Fibroblast of upper back skin (primary cell): Measurements from ENCODE around the gene PRKCE.
A peak's percentile ranks its signal among the peaks of the same experiment; 100 is the strongest.

Experiments used
- DNase-seq: peaks from one replicate; pipeline ENCODE4 v3.0.0-alpha.2; 2013

PRKCE gene

GRCh38 chr2:46008091-46008870 is 356.8 kb downstream of the PRKCE start:
- DNase-seq, result peak; percentile 62

DNA sequence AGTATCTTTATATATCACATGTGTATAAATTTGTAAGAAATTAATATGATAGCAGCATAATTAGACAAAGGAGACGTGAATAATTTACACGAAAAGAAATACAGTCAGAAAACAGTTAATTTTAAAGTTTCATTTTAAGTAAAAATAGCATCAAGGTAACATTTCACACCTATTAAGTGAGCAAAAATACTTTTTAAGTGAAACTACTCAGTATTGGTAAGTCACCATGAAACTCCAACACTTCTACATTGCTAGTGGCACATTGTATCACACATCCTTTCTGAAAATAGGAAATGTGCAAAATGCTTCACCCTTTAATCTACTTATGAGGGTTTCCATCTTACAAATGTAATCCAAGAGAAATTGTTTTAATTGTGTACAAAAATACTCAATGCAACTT is 357.8 kb downstream of the PRKCE start:
- DNase-seq, result no peak

DNA sequence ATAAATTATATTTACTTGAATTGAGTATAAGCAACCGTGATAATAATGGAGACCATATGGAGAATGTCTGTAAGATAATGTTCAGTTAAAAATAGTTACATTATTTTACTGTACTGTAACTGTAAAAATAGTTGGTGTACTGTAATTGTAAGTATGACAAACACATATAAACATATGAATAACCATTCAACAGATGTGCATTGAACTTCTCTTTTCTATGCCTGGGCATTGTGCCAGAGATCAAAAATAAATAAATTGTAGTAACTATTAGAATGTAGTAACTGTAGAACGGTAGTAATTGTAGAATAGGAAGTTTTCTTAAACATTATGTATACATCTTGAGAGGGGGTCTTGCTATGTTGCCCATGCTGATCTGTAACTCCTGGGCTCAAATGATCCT is 358.3 kb downstream of the PRKCE start:
- DNase-seq, result no peak

DNA sequence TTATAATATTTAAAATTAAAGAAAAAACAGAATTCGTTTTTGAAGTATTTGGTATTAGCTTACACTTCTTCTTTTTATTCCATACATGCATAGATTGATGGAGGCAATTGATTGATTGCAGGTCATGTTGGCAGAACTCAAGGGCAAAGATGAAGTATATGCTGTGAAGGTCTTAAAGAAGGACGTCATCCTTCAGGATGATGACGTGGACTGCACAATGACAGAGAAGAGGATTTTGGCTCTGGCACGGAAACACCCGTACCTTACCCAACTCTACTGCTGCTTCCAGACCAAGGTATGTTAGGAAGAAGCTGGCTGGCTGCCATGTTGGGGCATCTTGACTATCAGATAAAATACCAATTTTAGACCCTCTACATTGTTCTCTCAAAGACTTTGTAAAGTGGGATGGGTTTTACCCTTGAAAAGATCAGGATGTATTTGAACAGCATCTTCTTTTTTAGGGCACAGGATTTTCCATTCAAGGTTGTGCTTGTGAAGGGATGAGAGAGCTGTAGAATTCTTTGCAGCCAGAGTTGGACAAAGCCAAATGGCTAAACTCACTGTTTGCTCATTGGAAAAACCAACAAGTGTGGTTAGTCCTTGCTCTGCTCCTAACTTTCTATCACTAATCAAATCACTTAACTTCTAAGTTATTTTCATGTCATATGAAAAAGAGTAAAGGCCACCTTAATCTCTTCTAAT is 358.9 kb downstream of the PRKCE start:
- DNase-seq, result no peak

DNA sequence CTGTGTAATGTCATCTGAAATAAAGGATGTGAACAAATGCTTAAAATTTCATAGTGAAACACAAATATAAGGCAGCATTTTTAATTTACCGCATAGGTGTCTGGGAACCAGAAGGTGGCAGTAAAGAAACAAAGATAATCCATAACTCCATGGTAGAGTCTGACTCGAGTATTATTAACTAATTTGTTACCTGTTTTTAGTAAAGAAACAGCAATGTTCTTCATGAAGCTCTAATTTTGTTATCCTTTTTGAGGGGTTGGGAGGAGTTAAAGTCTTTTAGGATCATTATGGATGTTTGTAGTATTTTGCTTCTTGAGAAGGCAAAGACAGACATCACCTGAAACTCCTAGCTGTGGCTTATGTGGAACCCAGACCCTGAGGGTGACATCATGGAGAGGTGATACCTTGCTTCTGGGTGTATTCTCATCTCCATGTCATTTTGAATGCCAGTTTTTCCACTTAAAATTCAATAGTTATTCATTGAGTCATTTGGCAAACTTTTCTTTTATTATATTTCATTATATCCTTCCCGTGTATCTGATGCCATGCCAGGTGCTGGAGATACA is 359.5 kb downstream of the PRKCE start:
- peak; percentile 52 for DNase-seq

- no peak for DNase-seq
These were observed 361.3 kb downstream of the PRKCE start for GRCh38 chr2:46012618-46013240.

DNA sequence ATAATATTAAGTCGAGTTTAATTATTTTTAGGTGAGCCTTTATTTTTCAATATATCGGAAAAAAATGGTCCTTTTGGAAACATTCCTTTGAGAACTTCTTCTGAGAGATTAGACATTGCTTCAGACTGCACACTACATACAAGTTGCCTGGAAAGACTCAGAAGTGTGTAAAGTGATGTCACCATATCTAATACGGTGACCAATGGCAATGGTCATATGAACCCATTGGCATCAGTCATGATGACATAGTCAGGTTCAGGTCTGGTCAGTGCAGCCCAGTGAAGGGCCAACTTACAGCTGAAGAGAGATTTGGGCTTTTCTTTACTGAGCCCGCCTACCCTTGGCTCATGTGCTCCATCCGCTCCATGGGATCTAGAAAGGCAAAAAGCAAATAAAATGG is 362.3 kb downstream of the PRKCE start:
- DNase-seq, result no peak

DNA sequence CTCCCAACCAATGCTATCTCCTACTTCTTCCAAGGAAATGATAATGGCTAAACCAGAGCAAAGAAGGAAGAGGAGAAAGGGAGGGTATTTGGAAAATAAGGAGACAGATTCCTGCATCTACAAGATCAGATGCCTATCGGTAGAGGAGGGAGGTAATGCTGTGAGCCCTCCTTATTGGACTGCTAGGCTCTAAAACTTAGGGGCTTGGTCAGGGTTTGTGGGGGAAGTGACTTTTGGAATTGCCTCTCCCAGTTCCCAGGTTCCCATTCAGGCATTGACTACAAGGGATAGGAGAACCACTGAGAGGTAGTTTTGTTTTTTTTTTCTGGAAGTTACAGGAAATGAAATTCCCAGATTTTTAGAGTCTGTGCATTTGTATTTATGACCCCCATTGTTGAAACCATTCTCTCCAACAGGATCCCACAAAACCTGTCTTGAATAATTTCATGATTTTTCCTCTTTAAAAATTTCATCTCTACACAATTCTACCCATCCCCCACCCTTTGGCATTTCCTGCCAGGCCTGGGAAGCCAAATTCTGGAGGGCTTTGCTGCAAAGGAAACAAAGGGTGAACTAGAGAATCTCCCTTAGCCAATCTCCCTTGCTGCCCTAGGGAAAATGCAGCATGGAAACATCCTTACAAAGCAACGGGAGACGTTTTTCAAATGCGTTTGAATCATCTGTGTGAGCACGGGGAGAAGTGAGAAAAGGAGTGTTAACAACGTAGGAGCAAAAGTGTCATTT is 363.6 kb downstream of the PRKCE start:
- DNase-seq, result peak; percentile 72

GRCh38 chr2:46015671-46016070 is 364.2 kb downstream of the PRKCE start:
- DNase-seq, result no peak

DNA sequence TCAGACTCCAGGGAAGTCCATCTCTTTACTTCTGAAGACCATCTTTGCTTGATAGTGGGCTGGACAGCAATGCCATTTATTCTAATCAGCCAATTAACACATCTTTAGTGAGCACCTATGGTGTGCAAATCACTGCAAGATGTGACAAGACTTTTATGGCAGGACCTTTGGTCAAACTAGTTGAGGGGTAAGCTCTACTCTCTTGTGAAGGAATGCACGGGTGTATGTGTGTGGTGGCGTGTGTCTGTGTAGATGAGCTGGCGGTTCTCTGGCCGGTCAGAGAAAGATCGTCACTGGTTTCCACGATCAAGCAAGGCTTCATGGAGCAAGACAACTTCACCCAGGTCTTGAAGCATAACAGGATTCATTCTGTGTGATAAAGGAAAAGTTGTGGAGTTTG is 364.6 kb downstream of the PRKCE start:
- DNase-seq, result no peak

- no peak for DNase-seq
These were observed 367.5 kb downstream of the PRKCE start for GRCh38 chr2:46018773-46019591.

DNA sequence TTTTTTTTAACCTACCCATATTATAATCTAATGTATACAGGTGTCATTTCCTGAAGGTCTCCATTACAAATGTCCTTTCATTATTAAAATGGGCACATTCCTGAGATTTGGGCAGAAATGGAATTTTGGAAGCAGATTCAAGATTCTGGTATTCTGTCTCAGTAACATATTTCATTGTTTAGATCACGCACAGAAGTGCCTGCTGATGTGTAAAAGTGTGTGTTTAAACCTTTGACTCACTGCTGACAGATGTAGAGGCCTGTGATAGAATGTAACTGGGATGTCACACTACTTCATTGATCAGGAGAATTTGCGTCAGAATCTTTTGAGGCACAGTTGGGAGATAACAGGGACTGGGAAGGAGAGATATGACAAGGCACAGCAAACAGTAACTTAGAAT is 368.9 kb downstream of the PRKCE start:
- DNase-seq, result peak; percentile 40

GRCh38 chr2:46023165-46023854 is 371.8 kb downstream of the PRKCE start:
- no peak for DNase-seq

- no peak for DNase-seq
These were observed 372.8 kb downstream of the PRKCE start for GRCh38 chr2:46024146-46024779.

DNA sequence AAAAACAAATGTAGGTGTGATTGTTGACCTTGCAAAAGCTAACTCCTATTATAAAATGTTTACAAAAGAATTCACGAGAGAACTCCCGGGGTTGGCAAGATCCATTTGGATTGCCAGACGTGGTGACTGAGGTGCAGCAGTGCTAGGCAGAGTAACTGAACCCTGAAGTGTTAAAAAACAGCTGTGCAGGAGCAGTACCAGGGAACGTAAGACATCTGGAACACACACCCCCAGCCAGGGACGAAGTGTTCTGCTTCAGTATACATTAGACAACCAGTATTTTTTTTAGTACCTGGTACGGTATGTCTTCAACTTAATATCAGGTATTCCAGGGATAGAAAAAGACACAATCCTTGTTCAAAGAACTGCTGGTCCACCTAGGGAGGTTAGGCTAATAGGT is 373.6 kb downstream of the PRKCE start:
- no peak for DNase-seq

GRCh38 chr2:46025676-46026075 is 374.2 kb downstream of the PRKCE start:
- DNase-seq, result no peak

DNA sequence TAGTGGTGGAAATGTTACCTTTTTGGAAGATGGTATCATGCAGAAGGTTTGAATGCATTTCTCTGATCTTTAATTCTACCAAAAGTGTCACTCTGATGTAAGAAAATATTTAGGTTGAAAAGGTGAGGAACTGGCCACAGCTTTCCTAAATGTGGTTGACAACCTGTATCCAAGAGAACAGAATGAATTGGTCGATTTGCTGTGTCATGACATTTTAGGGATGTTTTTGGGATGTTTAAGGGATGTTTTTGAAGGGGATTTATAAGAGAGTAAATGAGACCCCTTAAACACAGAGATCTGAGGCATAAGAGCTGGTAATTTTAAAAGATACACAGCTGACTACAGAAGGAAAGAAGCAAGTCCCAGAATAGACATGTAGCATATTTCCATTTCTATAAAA is 375.0 kb downstream of the PRKCE start:
- no peak for DNase-seq

DNA sequence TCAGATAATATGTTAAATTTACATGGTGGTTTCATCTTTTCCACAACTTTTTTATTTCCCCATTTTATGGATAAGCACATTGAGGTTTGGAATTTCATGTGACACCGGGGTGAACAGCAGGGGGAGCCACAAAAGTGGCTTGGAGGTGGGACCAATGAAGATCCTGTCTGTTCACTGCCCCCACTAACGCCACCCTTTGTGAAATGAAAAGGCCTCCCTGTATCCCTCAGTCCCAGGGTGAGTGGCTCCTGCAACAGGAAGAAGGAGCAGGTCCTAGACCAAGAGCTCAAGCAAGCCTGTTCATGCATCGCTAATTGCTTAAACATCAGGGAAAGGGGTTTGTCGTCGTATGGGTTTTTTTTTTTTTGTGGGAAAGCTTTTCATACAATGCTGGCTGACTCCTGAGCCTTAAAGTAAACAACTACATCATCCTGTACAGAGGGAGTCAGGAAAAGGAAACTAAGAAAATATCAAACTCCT is 377.9 kb downstream of the PRKCE start:
- DNase-seq, result peak; percentile 38

DNA sequence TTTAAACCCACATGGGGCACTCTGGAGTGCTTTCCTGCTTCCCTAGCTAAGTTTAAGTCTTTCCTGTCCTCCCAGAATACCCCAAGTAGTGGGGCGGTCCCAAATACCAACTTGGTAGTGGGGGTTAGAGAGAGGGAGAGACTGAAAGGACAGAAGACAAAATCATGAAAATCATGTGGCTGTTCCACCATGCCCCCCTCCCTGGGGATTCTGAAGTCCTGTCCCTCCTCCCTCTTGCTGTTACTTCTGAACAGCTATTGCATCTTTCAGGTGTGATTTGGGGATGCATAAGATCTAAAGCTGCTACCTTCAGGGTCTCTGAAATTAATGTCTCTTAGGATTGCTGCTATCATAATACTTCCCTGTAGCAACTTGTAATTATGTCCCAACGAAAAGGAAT is 378.9 kb downstream of the PRKCE start:
- DNase-seq, result no peak

DNA sequence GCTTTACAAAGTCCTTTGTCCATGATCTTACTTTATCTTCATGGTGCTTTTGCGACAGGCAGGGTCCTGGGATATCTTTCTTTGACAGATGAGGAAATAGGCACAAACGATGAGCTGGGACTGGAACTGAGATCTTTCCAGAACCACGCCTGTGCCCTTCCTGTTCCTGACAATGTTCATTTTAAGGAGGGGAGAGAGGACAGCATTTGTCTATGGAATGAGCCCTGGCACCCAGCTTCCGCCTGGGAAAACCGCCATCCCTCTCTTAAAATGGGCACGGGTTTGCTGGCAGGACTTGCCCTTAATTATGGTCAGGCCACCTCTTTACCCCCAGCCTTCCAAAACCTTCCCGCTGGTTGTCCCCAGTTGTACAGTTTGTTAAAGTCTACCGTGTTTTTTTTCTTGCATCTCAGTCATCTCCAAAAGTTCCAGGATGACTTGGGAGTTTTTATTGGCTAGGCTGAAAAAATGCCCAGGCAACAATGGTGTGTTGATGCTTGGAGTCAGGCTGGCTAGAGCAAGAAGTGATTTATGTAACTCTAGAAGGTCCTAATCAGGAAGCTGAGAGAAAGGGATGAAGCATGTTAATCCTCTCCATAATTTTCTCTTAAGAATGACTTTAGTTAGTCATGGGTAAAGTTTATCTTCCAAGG is 380.8 kb downstream of the PRKCE start:
- DNase-seq, result no peak
